T-cell (primary cell): ENCODE data around the gene APOD. TPM values are rescaled to one million over a fixed set of nuclear protein-coding genes. Genes with fewer than 3 reads are reported as not detected.

Experiments used
- ATAC-seq, 4 experiments: fragments of 200-7000 bp in 3 of 4; fragments of 150-1000 bp in 1 of 4; cut with Tn5 transposase; replicated peaks in 1 of 4; 1 replicate in 3 of 4; 2 replicates in 1 of 4; pipeline ENCODE4 v1.10.0; 2021; ENCODE audit warnings: moderate library complexity in 3 of 4, mild to moderate bottlenecking in 2 of 4, moderate number of reproducible peaks in 1 of 4
- CTCF ChIA-PET, 2 donors: fragments of 300-600 bp; sonication (Branson Sonifier 250); formaldehyde crosslinking; loops; one replicate each; lab custom pipeline; 2022; ENCODE audit warnings: antibody characterized with exemption in 2 of 2; lab: Charles Lee
- POLR2A ChIA-PET, 2 donors: fragments of 300-600 bp; sonication (Branson Sonifier 250); formaldehyde crosslinking; loops; one replicate each; lab custom pipeline; 2022; ENCODE audit warnings: antibody characterized with exemption in 2 of 2; lab: Charles Lee
- DNase-seq, 35 experiments: peaks; one replicate each; pipeline versions ENCODE4 v3.0.0 to v3.0.0-alpha.2; 2013 to 2023
- H3K27ac ChIP-seq: one replicate; pipeline ENCODE4 v1.5.1; 2013; ENCODE audit warnings: low read length
- H3K27me3 ChIP-seq, 2 experiments: replicated peaks in 1 of 2; 1 replicate in 1 of 2; 2 replicates in 1 of 2; pipeline versions ENCODE4 v1.6.1 to v1.7.0; 2013; ENCODE audit warnings: low read length in 1 of 2, mixed read lengths in 1 of 2; ENCODE audit not compliant: control insufficient read depth in 2 of 2, insufficient read depth in 2 of 2; ENCODE audit errors: extremely low read depth in 1 of 2
- H3K36me3 ChIP-seq, 2 donors: 1 replicate in 1 of 2; 2 replicates in 1 of 2; pipeline versions ENCODE4 v1.6.1 to v1.7.0; 2013; ENCODE audit warnings: low read length in 1 of 2; ENCODE audit not compliant: control insufficient read depth in 2 of 2, insufficient read depth in 1 of 2; ENCODE audit errors: extremely low read depth in 1 of 2
- H3K4me1 ChIP-seq, 2 experiments: 1 replicate in 1 of 2; 2 replicates in 1 of 2; pipeline versions ENCODE4 v1.6.1 to v1.7.0; 2013; ENCODE audit warnings: low read length in 2 of 2, mixed read lengths in 1 of 2; ENCODE audit not compliant: insufficient read depth in 2 of 2, control insufficient read depth in 1 of 2; ENCODE audit errors: extremely low read depth in 1 of 2
- H3K4me3 ChIP-seq, 2 donors: 1 replicate in 1 of 2; 2 replicates in 1 of 2; pipeline versions ENCODE4 v1.5.1 to v1.7.0; 2013; ENCODE audit warnings: mild to moderate bottlenecking in 2 of 2, low read length in 1 of 2, moderate library complexity in 1 of 2; ENCODE audit not compliant: control insufficient read depth in 1 of 2; ENCODE audit errors: extremely low read depth in 1 of 2
- H3K9me3 ChIP-seq: 2 replicates; pipeline ENCODE4 v1.7.0; 2013
- H3K27ac Mint-ChIP-seq, 2 donors: one replicate each; pipeline ENCODE4 v1.8.0; 2020 to 2021; ENCODE audit warnings: mild to moderate bottlenecking in 2 of 2, mixed read lengths in 2 of 2
- H3K27me3 Mint-ChIP-seq, 2 donors: one replicate each; pipeline ENCODE4 v1.8.0; 2021 to 2022; ENCODE audit warnings: mixed read lengths in 2 of 2
- H3K36me3 Mint-ChIP-seq: one replicate; pipeline ENCODE4 v1.8.0; 2021; ENCODE audit warnings: mixed read lengths
- H3K4me1 Mint-ChIP-seq, 3 donors: one replicate each; pipeline ENCODE4 v1.8.0; 2020 to 2022; ENCODE audit warnings: mixed read lengths in 3 of 3, mild to moderate bottlenecking in 1 of 3
- H3K4me3 Mint-ChIP-seq, 3 donors: one replicate each; pipeline ENCODE4 v1.8.0; 2020 to 2022; ENCODE audit warnings: mild to moderate bottlenecking in 3 of 3, mixed read lengths in 3 of 3, moderate library complexity in 3 of 3
- H3K9me3 Mint-ChIP-seq, 3 donors: one replicate each; pipeline ENCODE4 v1.8.0; 2020 to 2022; ENCODE audit warnings: mixed read lengths in 3 of 3
- WGBS: methylation state at CpG from one replicate; pipeline ENCODE4 v1.1.5; 2013; ENCODE audit warnings: missing lambda C conversion rate; ENCODE audit not compliant: insufficient coverage; 5-methylcytosine and 5-hydroxymethylcytosine counted together
- total RNA-seq, 35 experiments: library from RNA in 6 of 35; stranded (reverse) in 6 of 35; fragments of 120-200 nt in 1 of 35; gene quantifications; one replicate each; pipeline versions ENCODE4 v1.2.1 to v1.2.4 and lab custom pipeline; 2013 to 2026

APOD gene
- total RNA-seq, 5 donors from 2014 or later (not counting 1 experiment from before 2014, with no cell fraction given), result 0.55 TPM; not detected in 4

DNA sequence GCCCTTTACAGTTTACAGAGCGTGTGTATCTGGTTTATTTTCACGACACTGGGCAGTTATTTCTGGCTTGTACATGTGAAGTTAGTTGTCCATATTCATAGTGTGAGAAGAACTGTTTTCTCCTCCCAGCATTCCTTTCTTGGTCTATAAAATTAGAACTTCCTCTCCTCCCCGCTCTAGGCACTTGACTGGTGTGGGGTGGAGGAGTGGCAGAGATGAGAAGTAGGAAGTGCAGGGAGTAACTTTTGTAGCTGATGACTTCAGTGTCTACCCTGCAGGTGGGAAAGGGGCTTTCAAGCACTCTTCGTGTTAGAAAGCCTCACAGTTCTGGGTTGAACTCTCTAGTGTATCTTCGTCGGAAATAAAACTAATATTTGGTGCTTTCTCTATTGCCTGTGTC is 13.4 kb downstream of the APOD start:
- Mint-ChIP-seq H3K27ac (no peak overlapping the region), H3K27me3 (no peaks in the 10 kb centered on the region), H3K4me3 (no peak overlapping the region), H3K36me3 (no peaks in the 10 kb centered on the region), H3K4me1 (peaks cover 12 to 24% (median 16%) of the 10 kb centered on the region in 3 donors), H3K9me3 (no peaks in the 10 kb centered on the region)
- H3K27me3 ChIP-seq, result peaks cover 0 to 4% of the 10 kb centered on the region in 2 experiments
- POLR2A ChIA-PET, result interaction anchor here in 1 of 2 donors (1.1 kb wide), 1 partner anchor 145 kb away, joined by 3 read pairs; no protein-coding TSS in a partner anchor
- ATAC-seq (peak in 2 of 4 experiments; percentile 32 to 62), DNase-seq (no peak)
- 81% methylated on average over 3 of the region's 6 CpGs for WGBS
- peaks cover 4 to 5% of the 10 kb centered on the region in 2 experiments for H3K4me1 ChIP-seq
- H3K9me3 ChIP-seq, result no peaks in the 10 kb centered on the region
- H3K36me3 ChIP-seq, result no peaks in the 10 kb centered on the region
- CTCF ChIA-PET, result no interaction called here
- H3K4me3 ChIP-seq, result no peak overlapping the region
- no peak overlapping the region for H3K27ac ChIP-seq

DNA sequence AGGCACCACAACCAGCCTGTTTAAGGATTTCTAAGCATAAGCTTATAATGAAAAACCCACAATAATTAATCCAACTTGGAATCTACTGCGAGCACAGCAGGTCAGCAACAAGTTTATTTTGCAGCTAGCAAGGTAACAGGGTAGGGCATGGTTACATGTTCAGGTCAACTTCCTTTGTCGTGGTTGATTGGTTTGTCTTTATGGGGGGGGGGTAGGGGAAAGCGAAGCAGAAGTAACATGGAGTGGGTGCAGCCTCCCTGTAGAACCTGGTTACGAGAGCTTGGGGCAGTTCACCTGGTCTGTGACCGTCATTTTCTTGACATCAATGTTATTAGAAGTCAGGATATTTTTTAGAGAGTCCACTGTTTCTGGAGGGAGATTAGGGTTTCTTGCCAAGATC is 15.1 kb downstream of the APOD start:
- POLR2A ChIA-PET, result interaction anchor here in 1 of 2 donors (0.6 kb wide), 1 partner anchor 348 kb away, joined by 3 read pairs; no protein-coding TSS in a partner anchor
- 71% methylated on average over 4 of the region's 5 CpGs for WGBS
- H3K36me3 ChIP-seq, result no peaks in the 10 kb centered on the region
- no peak for ATAC-seq
- H3K4me1 ChIP-seq, result peaks cover 4 to 5% of the 10 kb centered on the region in 2 experiments
- Mint-ChIP-seq H3K36me3 (no peaks in the 10 kb centered on the region), H3K27ac (no peak overlapping the region), H3K27me3 (no peaks in the 10 kb centered on the region), H3K9me3 (no peaks in the 10 kb centered on the region), H3K4me3 (no peak overlapping the region), H3K4me1 (peaks cover 12 to 20% (median 16%) of the 10 kb centered on the region in 3 donors)
- no peak overlapping the region for H3K27ac ChIP-seq
- no peak for DNase-seq
- H3K9me3 ChIP-seq, result no peaks in the 10 kb centered on the region
- H3K4me3 ChIP-seq, result no peak overlapping the region
- peaks cover 0 to 3% of the 10 kb centered on the region in 2 experiments for H3K27me3 ChIP-seq
- CTCF ChIA-PET, result interaction anchor here in 1 of 2 donors (0.6 kb wide), 1 partner anchor 451 kb away, joined by 3 read pairs; no protein-coding TSS in a partner anchor

DNA sequence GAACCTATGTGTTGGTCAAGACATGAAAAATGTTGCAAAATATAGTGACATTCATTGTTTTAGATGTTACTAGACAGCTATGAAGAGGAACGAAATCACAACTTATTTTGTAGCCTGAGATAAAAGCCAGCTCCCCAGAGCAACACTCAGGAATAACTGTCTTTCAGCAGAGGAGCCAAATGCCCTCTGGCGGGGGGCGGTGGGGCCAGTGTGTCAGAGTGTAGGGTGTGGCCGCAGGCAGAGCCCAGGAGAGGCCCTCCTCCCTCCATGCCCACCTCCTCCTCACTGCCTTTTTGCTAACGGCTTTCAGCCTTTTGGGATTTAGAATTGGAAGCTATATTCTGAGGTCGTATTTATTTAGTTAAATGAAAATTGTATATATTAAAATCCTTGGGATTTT is 16.9 kb downstream of the APOD start:
- no peak overlapping the region for H3K4me3 ChIP-seq
- Mint-ChIP-seq H3K27me3 (no peaks in the 10 kb centered on the region), H3K9me3 (no peaks in the 10 kb centered on the region), H3K4me3 (no peak overlapping the region), H3K27ac (no peak overlapping the region), H3K4me1 (peaks cover 12 to 20% (median 16%) of the 10 kb centered on the region in 3 donors), H3K36me3 (no peaks in the 10 kb centered on the region)
- ChIA-PET POLR2A (no interaction called here), CTCF (interaction anchor here in 1 of 2 donors (0.6 kb wide), 1 partner anchor 16 kb away, joined by 4 read pairs; no protein-coding TSS in a partner anchor)
- H3K27me3 ChIP-seq, result no peaks in the 10 kb centered on the region
- ATAC-seq, result no peak
- no peaks in the 10 kb centered on the region for H3K9me3 ChIP-seq
- H3K27ac ChIP-seq, result no peak overlapping the region
- peaks cover 4 to 5% of the 10 kb centered on the region in 2 experiments for H3K4me1 ChIP-seq
- H3K36me3 ChIP-seq, result no peaks in the 10 kb centered on the region
- no peak for DNase-seq
- no CpG with 5 or more reads among the region's 6 CpGs for WGBS

DNA sequence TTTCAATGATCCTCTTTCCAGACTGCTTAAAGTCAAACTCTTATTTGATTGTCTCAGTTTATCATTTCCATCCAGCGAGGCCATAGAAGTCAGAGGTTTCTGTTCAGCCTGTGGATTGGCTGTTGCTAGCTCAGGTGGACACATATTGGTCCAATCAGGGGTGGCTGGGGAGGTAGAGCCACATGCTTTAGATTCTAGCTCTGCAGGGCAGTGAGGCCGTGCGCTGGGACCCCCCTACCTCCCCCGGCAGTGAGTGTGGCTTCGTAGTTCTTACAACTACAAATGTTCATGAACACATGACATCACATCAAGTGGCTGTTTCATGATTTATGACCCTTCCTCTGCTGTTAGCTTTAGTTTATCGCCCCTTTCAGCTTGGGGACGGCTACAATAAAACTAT is 18.0 kb downstream of the APOD start:
- ChIA-PET CTCF (no interaction called here), POLR2A (no interaction called here)
- Histone ChIP-seq H3K27ac (no peak overlapping the region), H3K9me3 (no peaks in the 10 kb centered on the region), H3K27me3 (no peaks in the 10 kb centered on the region), H3K4me1 (peaks cover 4 to 5% of the 10 kb centered on the region in 2 experiments), H3K36me3 (no peaks in the 10 kb centered on the region), H3K4me3 (no peak overlapping the region)
- ATAC-seq, result no peak
- DNase-seq, result no peak
- H3K36me3 Mint-ChIP-seq, result no peaks in the 10 kb centered on the region
- WGBS, result 67% methylated on average over 5 of the region's 7 CpGs
- H3K4me1 Mint-ChIP-seq, result peaks cover 10 to 17% (median 14%) of the 10 kb centered on the region in 3 donors
- no peaks in the 10 kb centered on the region for H3K9me3 Mint-ChIP-seq
- no peak overlapping the region for H3K4me3 Mint-ChIP-seq
- no peaks in the 10 kb centered on the region for H3K27me3 Mint-ChIP-seq
- no peak overlapping the region for H3K27ac Mint-ChIP-seq

DNA sequence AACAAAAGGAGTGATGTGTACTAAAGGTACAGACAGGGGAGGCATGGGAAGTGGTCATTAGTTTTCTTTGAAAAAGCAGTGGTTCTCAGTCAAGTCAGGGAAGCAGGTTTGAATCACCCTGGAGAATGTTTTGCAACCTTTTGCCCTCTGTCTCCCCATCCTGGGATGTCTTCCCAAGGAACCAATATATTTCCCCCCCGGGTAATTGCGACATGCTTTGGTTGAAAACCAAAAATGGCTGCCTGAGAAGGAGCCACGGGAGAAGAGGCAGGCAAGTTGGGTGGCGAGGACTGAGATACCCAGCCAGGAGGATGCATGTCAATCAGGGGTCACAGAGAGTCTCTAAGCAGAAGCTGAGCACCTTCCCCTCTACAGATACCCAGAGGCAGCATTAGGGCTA is 20.4 kb downstream of the APOD start:
- H3K4me1 Mint-ChIP-seq, result peaks cover 6 to 12% (median 8%) of the 10 kb centered on the region in 3 donors
- H3K4me3 Mint-ChIP-seq, result no peak overlapping the region
- H3K4me3 ChIP-seq, result no peak overlapping the region
- DNase-seq (no peak), ATAC-seq (no peak)
- peaks cover 0 to 3% of the 10 kb centered on the region in 2 experiments for H3K4me1 ChIP-seq
- 100% methylated on average over 3 of the region's 4 CpGs for WGBS
- H3K27me3 Mint-ChIP-seq, result no peaks in the 10 kb centered on the region
- no peak overlapping the region for H3K27ac ChIP-seq
- H3K9me3 ChIP-seq, result no peaks in the 10 kb centered on the region
- H3K27me3 ChIP-seq, result no peaks in the 10 kb centered on the region
- ChIA-PET CTCF (no interaction called here), POLR2A (interaction anchor here in 1 of 2 donors (0.6 kb wide), 1 partner anchor 52 kb away, joined by 4 read pairs; no protein-coding TSS in a partner anchor)
- H3K27ac Mint-ChIP-seq, result no peak overlapping the region
- no peaks in the 10 kb centered on the region for H3K36me3 ChIP-seq
- H3K36me3 Mint-ChIP-seq, result no peaks in the 10 kb centered on the region
- no peaks in the 10 kb centered on the region for H3K9me3 Mint-ChIP-seq

DNA sequence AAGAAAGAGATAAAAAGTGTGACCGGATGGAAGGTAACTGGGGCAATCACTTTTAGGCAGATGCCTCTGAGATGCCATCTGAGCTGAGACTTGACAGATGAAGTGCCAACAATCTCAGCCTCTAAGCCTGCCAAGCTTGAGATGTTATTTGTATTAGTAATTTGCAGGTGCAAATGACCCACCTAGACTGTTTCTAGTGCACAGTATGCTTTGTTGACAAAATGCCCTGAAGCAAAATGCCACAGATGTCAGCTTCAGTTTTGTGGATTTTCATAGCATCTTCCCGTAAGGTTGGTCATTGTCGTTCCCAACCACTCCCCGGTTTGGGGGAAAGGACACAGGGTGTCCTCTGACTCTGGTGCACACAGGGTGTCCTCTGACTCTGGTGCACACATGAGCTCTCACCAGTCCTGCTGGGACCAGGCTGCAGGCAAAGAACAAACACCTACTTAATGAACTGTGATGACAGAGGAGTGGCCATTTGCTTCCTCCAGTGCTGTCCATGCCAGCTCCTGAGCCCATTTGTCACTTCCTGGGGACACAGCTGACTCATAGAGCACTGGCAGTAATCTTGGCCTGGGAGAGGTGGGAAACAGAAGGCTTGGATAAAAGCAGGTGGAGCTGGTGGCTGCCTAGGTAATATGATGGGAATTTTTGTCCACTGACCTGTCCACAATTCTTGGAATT is 23.9 kb downstream of the APOD start:
- Histone ChIP-seq H3K4me3 (no peak overlapping the region), H3K27ac (no peak overlapping the region), H3K9me3 (no peaks in the 10 kb centered on the region), H3K27me3 (no peaks in the 10 kb centered on the region), H3K4me1 (peaks cover 0 to 18% of the 10 kb centered on the region in 2 experiments), H3K36me3 (no peaks in the 10 kb centered on the region)
- ATAC-seq, result no peak
- ChIA-PET CTCF (no interaction called here), POLR2A (interaction anchor here in 1 of 2 donors (0.7 kb wide), 1 partner anchor 18 kb away, joined by 4 read pairs; no protein-coding TSS in a partner anchor)
- Mint-ChIP-seq H3K4me3 (no peak overlapping the region), H3K27me3 (no peaks in the 10 kb centered on the region), H3K4me1 (peaks cover 21 to 27% (median 27%) of the 10 kb centered on the region in 3 donors), H3K9me3 (no peaks in the 10 kb centered on the region), H3K27ac (no peak overlapping the region), H3K36me3 (no peaks in the 10 kb centered on the region)
- no peak for DNase-seq
- 83% methylated on average over 4 of the region's 4 CpGs for WGBS
